ENCODE measurements around the gene CCDC91. TPM values are rescaled to one million over a fixed set of nuclear protein-coding genes. Genes with fewer than 3 reads are reported as not detected.

The CCDC91 gene
- total RNA-seq, 6 experiments from 2014 or later, result 10.0 to 21.5 (median 13.9) TPM

GRCh38 chr12:28161697-28162096 lies 28.6 kb upstream of the CCDC91 start:
- Histone ChIP-seq H3K4me1 (no peaks in the 10 kb centered on the region), H3K4me3 (no peak overlapping the region), H3K27me3 (no peaks in the 10 kb centered on the region), H3K27ac (no peak overlapping the region), H3K9me3 (no peaks in the 10 kb centered on the region), H3K36me3 (no peaks in the 10 kb centered on the region)
- DNase-seq (no peak), ATAC-seq (no peak)
- WGBS (ENCODE audit: insufficient coverage, low coverage, low lambda C conversion rate, missing lambda C conversion rate), result 92% methylated on average over 5 of the region's 5 CpGs
- TF ChIP-seq POLR2A (IDR thresholded peaks at IDR 0.05), result no peak
- TF ChIP-seq CTCF (IDR thresholded peaks at IDR 0.05), result no peak
- intact Hi-C loops (cut with DNase I), result no loop called here

- Histone ChIP-seq H3K27ac (no peak overlapping the region), H3K4me1 (no peaks in the 10 kb centered on the region), H3K36me3 (no peaks in the 10 kb centered on the region), H3K9me3 (no peaks in the 10 kb centered on the region), H3K4me3 (no peak overlapping the region), H3K27me3 (no peaks in the 10 kb centered on the region)
- WGBS (ENCODE audit: insufficient coverage, low coverage, low lambda C conversion rate, missing lambda C conversion rate), result 33% methylated on average over 1 of the region's 1 CpG
- no peak for TF ChIP-seq CTCF (IDR thresholded peaks at IDR 0.05)
- TF ChIP-seq POLR2A (IDR thresholded peaks at IDR 0.05), result no peak
- DNase-seq (no peak), ATAC-seq (no peak)
- intact Hi-C loops (cut with DNase I), result no loop called here
These were observed 27.6 kb upstream of the CCDC91 start for GRCh38 chr12:28162697-28163096.

GRCh38 chr12:28164644-28165275 lies 25.5 kb upstream of the CCDC91 start:
- Histone ChIP-seq H3K27me3 (no peaks in the 10 kb centered on the region), H3K4me1 (no peaks in the 10 kb centered on the region), H3K36me3 (no peaks in the 10 kb centered on the region), H3K4me3 (no peak overlapping the region), H3K27ac (no peak overlapping the region), H3K9me3 (no peaks in the 10 kb centered on the region)
- peak in 1 of 3 donors; percentile 21 for DNase-seq
- WGBS (ENCODE audit: insufficient coverage, low coverage, low lambda C conversion rate, missing lambda C conversion rate), result 25% methylated on average over 2 of the region's 2 CpGs
- intact Hi-C loops (cut with DNase I), result no loop called here
- ATAC-seq, result peak; percentile 60 to 97 (median 81)
- TF ChIP-seq CTCF (IDR thresholded peaks at IDR 0.05) (no peak), POLR2A (IDR thresholded peaks at IDR 0.05) (no peak)

- ATAC-seq (no peak), DNase-seq (no peak)
- Histone ChIP-seq H3K4me3 (no peak overlapping the region), H3K4me1 (no peaks in the 10 kb centered on the region), H3K27me3 (no peaks in the 10 kb centered on the region), H3K36me3 (no peaks in the 10 kb centered on the region), H3K9me3 (no peaks in the 10 kb centered on the region), H3K27ac (no peak overlapping the region)
- intact Hi-C loops (cut with DNase I), result no loop called here
- TF ChIP-seq POLR2A (IDR thresholded peaks at IDR 0.05) (no peak), CTCF (IDR thresholded peaks at IDR 0.05) (no peak)
- 100% methylated on average over 1 of the region's 2 CpGs for WGBS (ENCODE audit: insufficient coverage, low coverage, low lambda C conversion rate, missing lambda C conversion rate)
These were observed 22.2 kb upstream of the CCDC91 start for GRCh38 chr12:28167981-28168485.
